ENCODE measurements around the gene CD96.

- TF ChIP-seq CTCF (conservative IDR thresholded peaks at IDR 0.05; ENCODE audit: low read length), result no peak
- TF ChIP-seq EZH2phosphoT487 (IDR thresholded peaks at IDR 0.05; ENCODE audit: borderline replicate concordance, low read depth, low read length), result no peak
These were observed 77.8 kb downstream of the CD96 start for GRCh38 chr3:111619833-111620232.

Data from OCI-LY7 (cell line).